HG02588 (cell line): ENCODE data around the gene CCDC107.

Experiments used
- ATAC-seq: cut with Tn5 transposase; IDR thresholded peaks from one replicate; pipeline ENCODE4 v1.9.1; 2021; ENCODE audit warnings: mild to moderate bottlenecking, moderate library complexity; ENCODE audit not compliant: unreplicated experiment

CCDC107 gene

GRCh38 chr9:35700031-35700430, 41.9 kb downstream of the CCDC107 start:
- no peak for ATAC-seq

GRCh38 chr9:35700942-35701341, 42.9 kb downstream of the CCDC107 start:
- ATAC-seq, result no peak

- no peak for ATAC-seq
These were observed 44.6 kb downstream of the CCDC107 start for GRCh38 chr9:35702696-35703095.

DNA sequence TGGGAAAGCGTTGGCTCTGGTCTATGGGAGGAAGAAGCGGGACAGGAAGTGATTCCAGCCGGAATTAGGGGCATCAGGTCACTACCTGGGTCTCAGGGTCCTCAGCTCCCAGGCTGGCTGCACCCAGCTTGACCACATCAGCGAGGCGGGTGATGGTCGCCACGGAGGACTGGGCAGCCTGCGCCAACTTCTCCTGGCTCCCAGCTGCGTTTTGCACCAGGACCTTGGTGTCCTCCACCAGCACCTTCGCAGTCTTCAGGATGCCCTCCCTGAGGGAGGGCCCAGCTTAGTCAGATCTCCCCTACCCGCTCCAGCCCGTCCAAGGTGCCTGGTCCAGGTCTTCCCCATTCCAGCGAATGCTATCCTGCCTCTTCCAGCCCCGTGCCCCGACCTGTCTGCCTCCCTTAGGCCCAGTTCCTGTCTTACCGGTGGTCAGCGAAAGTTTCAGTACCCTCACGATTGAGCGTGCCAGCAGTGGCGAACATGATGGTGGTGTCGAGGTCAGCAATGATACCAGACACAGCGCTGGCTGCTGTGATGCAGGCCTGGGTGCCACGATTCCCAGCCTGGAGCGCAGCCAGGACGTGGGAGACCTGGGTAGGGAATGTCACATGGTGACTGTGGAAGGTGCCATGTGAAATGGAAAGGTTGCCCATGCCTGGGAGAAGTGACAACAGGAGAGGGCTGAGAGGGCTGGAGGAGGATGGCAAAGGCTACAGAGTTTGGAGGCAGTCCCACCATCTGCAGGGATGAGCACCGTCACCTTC, 46.0 kb downstream of the CCDC107 start:
- ATAC-seq, result no peak

DNA sequence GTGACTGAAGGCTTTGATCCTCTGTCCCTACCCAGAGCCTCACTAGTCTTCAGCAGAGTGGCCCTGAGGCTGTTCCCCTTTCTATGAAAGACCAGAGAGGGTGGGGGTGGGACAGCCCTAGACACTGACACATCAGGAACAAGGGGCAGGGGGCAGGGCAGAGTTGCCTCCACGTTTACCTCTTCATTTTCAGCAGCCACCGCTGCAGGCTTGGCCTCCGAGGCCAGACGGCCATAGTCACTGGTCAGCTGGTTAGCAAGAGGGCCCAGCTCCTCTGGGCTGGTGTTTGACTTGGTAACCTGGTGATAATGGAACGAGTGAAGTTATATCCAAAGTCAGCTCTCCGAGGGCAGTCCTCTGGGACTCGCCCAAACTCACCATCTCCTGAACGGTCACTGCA, 47.3 kb downstream of the CCDC107 start:
- ATAC-seq, result no peak

DNA sequence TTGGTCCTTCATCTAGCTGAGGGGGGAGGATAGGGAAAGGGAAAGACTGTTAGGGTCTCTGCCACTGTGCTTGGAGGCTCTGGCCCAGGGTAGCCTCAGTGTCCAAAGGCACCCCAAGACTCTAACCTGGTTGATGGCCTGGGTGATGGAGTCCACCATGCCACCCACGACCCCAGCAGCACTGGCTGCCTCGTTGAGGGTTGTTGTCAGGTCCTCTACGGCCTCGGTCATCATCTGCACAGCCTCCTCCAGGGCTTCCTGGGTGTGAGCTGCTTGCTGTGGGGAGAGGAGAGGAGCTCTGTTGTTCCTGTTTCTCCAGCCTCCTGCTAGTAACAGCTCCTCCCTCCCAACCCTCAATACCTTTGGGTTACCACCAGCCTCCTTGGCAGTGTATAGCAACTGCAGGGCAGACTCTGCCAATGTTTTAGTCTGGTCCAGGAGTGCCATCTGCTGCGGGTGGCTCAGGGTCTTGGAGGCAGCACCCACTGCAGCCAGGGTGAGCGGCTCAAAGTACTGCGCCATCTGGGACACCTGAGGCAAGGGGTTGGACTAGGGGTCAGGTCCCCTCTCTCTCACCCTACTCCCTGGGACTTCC, 47.8 kb downstream of the CCDC107 start:
- ATAC-seq, result no peak

DNA sequence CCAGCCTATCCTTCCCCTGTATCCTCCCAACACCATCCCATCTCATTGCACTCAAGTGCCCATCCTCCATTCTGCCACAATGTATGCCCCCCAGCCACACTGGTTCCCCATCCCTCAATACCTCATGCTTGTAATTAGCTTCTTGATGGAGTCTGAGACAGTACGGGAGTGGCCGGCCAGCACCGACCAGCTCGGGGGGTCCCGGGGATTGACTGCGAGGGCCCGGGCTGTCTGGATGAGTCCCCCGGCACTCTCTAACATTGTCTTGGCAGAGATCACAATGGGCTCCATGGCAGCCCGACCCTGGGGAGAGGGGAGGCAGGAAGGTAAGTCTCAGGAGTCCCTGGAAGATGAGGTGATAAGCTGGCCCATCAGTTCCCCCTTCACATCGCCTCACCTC, 48.9 kb downstream of the CCDC107 start:
- no peak for ATAC-seq

DNA sequence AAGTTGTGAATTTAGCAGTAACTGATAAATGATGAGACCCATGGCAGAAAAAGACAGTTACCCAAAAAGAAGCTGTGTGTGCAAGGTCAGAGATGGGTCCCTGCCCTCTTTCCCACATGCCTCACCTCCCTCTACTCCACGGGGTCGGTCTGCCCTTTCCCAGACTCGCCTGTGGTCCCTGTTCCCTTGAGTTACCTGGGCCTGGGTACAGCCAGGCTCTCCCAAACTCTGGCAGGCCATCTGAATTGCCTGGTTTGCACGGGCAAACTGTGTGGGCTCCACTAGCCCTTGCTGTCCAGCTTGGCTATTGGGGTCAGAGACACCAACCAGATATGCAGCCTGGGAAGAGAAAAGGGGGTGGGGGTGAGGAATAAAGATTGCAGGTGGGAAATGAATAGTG, 50.1 kb downstream of the CCDC107 start:
- ATAC-seq, result no peak

- no peak for ATAC-seq
These were observed 52.9 kb downstream of the CCDC107 start for GRCh38 chr9:35710818-35711500.
